Gastroesophageal sphincter (tissue), 3 donors: ENCODE results near the gene OR4C16.

ENCODE experiments used
- POLR2A ChIP-seq, 2 donors: fragments of 450-650 bp; IDR thresholded peaks; one replicate each; pipeline ENCODE4 v1.6.1; 2017; ENCODE audit warnings: antibody characterized with exemption in 2 of 2, mild to moderate bottlenecking in 2 of 2, moderate library complexity in 1 of 2
- POLR2AphosphoS5 ChIP-seq: sonication (generic); formaldehyde crosslinking; IDR thresholded peaks from one replicate; pipeline ENCODE4 v1.6.1; 2017; ENCODE audit warnings: antibody characterized with exemption
- TF ChIP-seq, protein P1 (sequence below), 4 experiments: fragments of 200-600 bp in 2 of 4; fragments of 450-650 bp in 2 of 4; sonication (generic) in 1 of 4; IDR thresholded peaks; one replicate each; pipeline ENCODE4 v1.5.1; 2017 to 2019; ENCODE audit warnings: antibody characterized with exemption in 4 of 4, mild to moderate bottlenecking in 2 of 4, moderate library complexity in 2 of 4

DNA sequence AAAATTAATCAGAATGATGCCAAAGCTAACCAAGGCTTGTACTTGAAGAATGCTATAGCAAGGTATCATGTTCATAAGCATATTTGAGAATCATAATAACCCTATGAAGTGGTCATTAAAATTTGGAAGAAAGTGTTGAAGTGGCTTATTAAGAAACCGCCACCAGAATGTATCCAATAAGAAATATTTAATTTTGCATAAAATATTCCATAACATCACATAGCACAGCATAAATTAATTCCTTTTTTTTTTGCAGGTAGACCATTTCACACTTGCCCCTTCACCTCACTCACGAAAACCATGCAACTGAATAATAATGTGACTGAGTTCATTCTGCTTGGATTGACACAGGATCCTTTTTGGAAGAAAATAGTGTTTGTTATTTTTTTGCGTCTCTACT lies at the start of gene OR4C16:
- TF ChIP-seq, protein P1, sequence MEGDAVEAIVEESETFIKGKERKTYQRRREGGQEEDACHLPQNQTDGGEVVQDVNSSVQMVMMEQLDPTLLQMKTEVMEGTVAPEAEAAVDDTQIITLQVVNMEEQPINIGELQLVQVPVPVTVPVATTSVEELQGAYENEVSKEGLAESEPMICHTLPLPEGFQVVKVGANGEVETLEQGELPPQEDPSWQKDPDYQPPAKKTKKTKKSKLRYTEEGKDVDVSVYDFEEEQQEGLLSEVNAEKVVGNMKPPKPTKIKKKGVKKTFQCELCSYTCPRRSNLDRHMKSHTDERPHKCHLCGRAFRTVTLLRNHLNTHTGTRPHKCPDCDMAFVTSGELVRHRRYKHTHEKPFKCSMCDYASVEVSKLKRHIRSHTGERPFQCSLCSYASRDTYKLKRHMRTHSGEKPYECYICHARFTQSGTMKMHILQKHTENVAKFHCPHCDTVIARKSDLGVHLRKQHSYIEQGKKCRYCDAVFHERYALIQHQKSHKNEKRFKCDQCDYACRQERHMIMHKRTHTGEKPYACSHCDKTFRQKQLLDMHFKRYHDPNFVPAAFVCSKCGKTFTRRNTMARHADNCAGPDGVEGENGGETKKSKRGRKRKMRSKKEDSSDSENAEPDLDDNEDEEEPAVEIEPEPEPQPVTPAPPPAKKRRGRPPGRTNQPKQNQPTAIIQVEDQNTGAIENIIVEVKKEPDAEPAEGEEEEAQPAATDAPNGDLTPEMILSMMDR (IDR thresholded peaks at IDR 0.05) = no peak
- TF ChIP-seq POLR2A (IDR thresholded peaks at IDR 0.05) = no peak
- TF ChIP-seq POLR2AphosphoS5 = no peak
